GM12891 (cell line): ENCODE measurements around the gene NUDC.

ENCODE experiments used
- PAX5 ChIP-seq: IDR thresholded peaks from 2 replicates; pipeline ENCODE4 v1.6.1; 2011; ENCODE audit warnings: low read length, moderate library complexity, mild to moderate bottlenecking; ENCODE audit not compliant: insufficient read depth, severe bottlenecking
- POLR2A ChIP-seq: IDR thresholded peaks from 2 replicates; pipeline ENCODE4 v1.6.1; 2011; ENCODE audit warnings: low read depth, low read length, control low read depth
- POLR2AphosphoS5 ChIP-seq: IDR thresholded peaks from 2 replicates; pipeline ENCODE4 v1.6.1; 2011; ENCODE audit warnings: low read depth, low read length, control low read depth
- SPI1 ChIP-seq: IDR thresholded peaks from 2 replicates; pipeline ENCODE4 v1.6.1; 2011; ENCODE audit warnings: low read depth, low read length, control low read depth
- TAF1 ChIP-seq: IDR thresholded peaks from 2 replicates; pipeline ENCODE4 v1.6.1; 2011; ENCODE audit warnings: low read depth, low read length, control low read depth

- TF ChIP-seq POLR2A (no peak), POLR2AphosphoS5 (no peak), TAF1 (no peak), PAX5 (no peak), SPI1 (no peak)
These were observed 24.2 kb downstream of the NUDC start for GRCh38 chr1:26945728-26946127.
